SK-N-SH (cell line): ENCODE measurements around the gene PTCD2. TPM values are rescaled to one million over a fixed set of nuclear protein-coding genes. Genes with fewer than 3 reads are reported as not detected.

Source experiments
- CTCF ChIA-PET: fragments of 300-600, 350-600 bp; formaldehyde crosslinking; extraction: SDS; loops from one replicate; lab custom pipeline; 2021; lab: Yijun Ruan, JAX
- POLR2A ChIA-PET: fragments of 350-600 bp; sonication (Branson Sonifier 250); formaldehyde crosslinking; extraction: SDS; loops from one replicate; lab custom pipeline; 2020; ENCODE audit warnings: antibody characterized with exemption, inconsistent platforms; lab: Yijun Ruan, JAX
- DNase-seq: peaks from one replicate; pipeline ENCODE4 v3.0.0; 2012
- H2AFZ ChIP-seq: fragments of 200-600 bp; sonication (generic); 2 replicates; pipeline ENCODE4 v1.8.1; 2016; ENCODE audit warnings: antibody characterized with exemption, mild to moderate bottlenecking, low read depth
- H3F3A ChIP-seq: fragments of 200-600 bp; sonication (generic); replicated peaks from 2 replicates; pipeline ENCODE3; 2016; ENCODE audit warnings: antibody characterized with exemption, mild to moderate bottlenecking; ENCODE audit not compliant: insufficient read depth
- H3K27ac ChIP-seq, 2 experiments: fragments of 200-500 bp in 1 of 2; fragments of 200-600 bp in 1 of 2; sonication (Bioruptor generic) in 1 of 2; sonication (generic), shearing (Covaris generic) in 1 of 2; 2 replicates each; pipeline versions ENCODE4 v1.5.1 to v1.6.1; 2014 to 2016; ENCODE audit warnings: low read depth in 2 of 2, inconsistent platforms in 1 of 2, low read length in 1 of 2, mild to moderate bottlenecking in 1 of 2, mixed read lengths in 1 of 2
- H3K27me3 ChIP-seq: fragments of 200-600 bp; sonication (generic), shearing (Covaris generic); 2 replicates; pipeline ENCODE4 v1.6.1; 2016; ENCODE audit warnings: mixed run types; ENCODE audit not compliant: insufficient read depth
- H3K36me3 ChIP-seq, 2 experiments: fragments of 200-500 bp in 1 of 2; fragments of 200-600 bp in 1 of 2; sonication (Bioruptor generic) in 1 of 2; sonication (generic) in 1 of 2; replicated peaks in 1 of 2; 2 replicates each; pipeline versions ENCODE3 to v1.5.1; 2014 to 2016; ENCODE audit warnings: low read length in 1 of 2, mild to moderate bottlenecking in 1 of 2; ENCODE audit not compliant: insufficient read depth in 2 of 2, control insufficient read depth in 1 of 2
- H3K4me1 ChIP-seq, 2 experiments: fragments of 200-500 bp in 1 of 2; fragments of 200-600 bp in 1 of 2; sonication (Bioruptor generic) in 1 of 2; sonication (generic), shearing (Covaris generic) in 1 of 2; 2 replicates each; pipeline versions ENCODE4 v1.5.1 to v1.6.1; 2014 to 2016; ENCODE audit warnings: low read depth in 1 of 2, low read length in 1 of 2, mixed run types in 1 of 2; ENCODE audit not compliant: insufficient read depth in 2 of 2, control insufficient read depth in 1 of 2
- H3K4me2 ChIP-seq: fragments of 200-600 bp; sonication (generic), shearing (Covaris generic); 2 replicates; pipeline ENCODE4 v1.6.1; 2017; ENCODE audit warnings: mixed run types
- H3K4me3 ChIP-seq, 2 experiments: fragments of 200-500 bp in 1 of 2; fragments of 200-600 bp in 1 of 2; sonication (Bioruptor generic) in 1 of 2; sonication (generic), shearing (Covaris generic) in 1 of 2; 2 replicates each; pipeline versions ENCODE4 v1.5.1 to v1.8.1; 2014 to 2016; ENCODE audit warnings: low read depth in 2 of 2, inconsistent platforms in 1 of 2, low read length in 1 of 2, mild to moderate bottlenecking in 1 of 2, mixed read lengths in 1 of 2, moderate library complexity in 1 of 2
- H3K79me2 ChIP-seq: fragments of 200-600 bp; sonication (generic); 2 replicates; pipeline ENCODE4 v1.8.1; 2017; ENCODE audit warnings: mild to moderate bottlenecking; ENCODE audit not compliant: insufficient read depth
- H3K9ac ChIP-seq: fragments of 200-600 bp; sonication (generic); 2 replicates; pipeline ENCODE4 v1.6.1; 2017; ENCODE audit warnings: mixed run types
- H3K9me2 ChIP-seq: fragments of 200-600 bp; sonication (generic); 2 replicates; pipeline ENCODE4 v1.6.1; 2017; ENCODE audit warnings: mixed run types
- H3K9me3 ChIP-seq: fragments of 200-600 bp; sonication (generic); 2 replicates; pipeline ENCODE4 v1.6.1; 2017; ENCODE audit warnings: mixed run types, mild to moderate bottlenecking, moderate library complexity
- H4K20me1 ChIP-seq: fragments of 200-600 bp; sonication (generic); 2 replicates; pipeline ENCODE4 v1.6.1; 2017; ENCODE audit warnings: mild to moderate bottlenecking, mixed run types; ENCODE audit not compliant: insufficient read depth
- CTCF ChIP-seq: fragments of 200-600 bp; sonication (generic); IDR thresholded peaks from 2 replicates; pipeline ENCODE4 v1.6.1; 2017; ENCODE audit warnings: antibody characterized with exemption, mild to moderate bottlenecking, moderate library complexity
- EP300 ChIP-seq, 2 experiments: IDR thresholded peaks; 2 replicates each; pipeline versions ENCODE4 v1.4.0 to v1.6.1; 2012; ENCODE audit warnings: borderline replicate concordance in 1 of 2, low read depth in 1 of 2, low read length in 1 of 2
- EZH2phosphoT487 ChIP-seq: fragments of 200-600 bp; sonication (generic); IDR thresholded peaks from 2 replicates; pipeline ENCODE4 v1.6.1; 2017; ENCODE audit warnings: low read depth, mixed run types, mild to moderate bottlenecking, antibody characterized with exemption, moderate library complexity, borderline replicate concordance
- FOSL2 ChIP-seq: IDR thresholded peaks from 2 replicates; pipeline ENCODE4 v1.4.0; 2012; ENCODE audit warnings: low read depth, mild to moderate bottlenecking, moderate library complexity, borderline replicate concordance
- GABPA ChIP-seq: IDR thresholded peaks from 2 replicates; pipeline ENCODE4 v1.4.0; 2012; ENCODE audit warnings: low read depth, mild to moderate bottlenecking
- GATA2 ChIP-seq: sonication (generic); formaldehyde crosslinking; IDR thresholded peaks from 2 replicates; pipeline ENCODE4 v1.5.0; 2020; ENCODE audit warnings: mild to moderate bottlenecking, missing genetic modification reagents
- MXI1 ChIP-seq: IDR thresholded peaks from 2 replicates; pipeline ENCODE4 v1.6.1; 2012; ENCODE audit warnings: mild to moderate bottlenecking, low read depth, low read length, improper control_type of control experiment
- NFIC ChIP-seq: IDR thresholded peaks from 2 replicates; pipeline ENCODE4 v1.4.0; 2012; ENCODE audit warnings: borderline replicate concordance
- NRF1 ChIP-seq: IDR thresholded peaks from 2 replicates; pipeline ENCODE4 v1.6.1; 2012; ENCODE audit warnings: low read depth, mild to moderate bottlenecking, low read length
- PBX3 ChIP-seq: IDR thresholded peaks from 2 replicates; pipeline ENCODE4; 2012
- RAD21 ChIP-seq: IDR thresholded peaks from 2 replicates; pipeline ENCODE4 v1.6.1; 2012; ENCODE audit warnings: mild to moderate bottlenecking, low read length
- RCOR1 ChIP-seq: fragments of 150-350 bp; IDR thresholded peaks from 2 replicates; pipeline ENCODE4 v1.6.1; 2017; ENCODE audit warnings: antibody characterized with exemption, low read length
- SMC3 ChIP-seq: IDR thresholded peaks from 2 replicates; pipeline ENCODE4 v1.6.1; 2012; ENCODE audit warnings: low read depth, low read length, improper control_type of control experiment
- TEAD4 ChIP-seq: IDR thresholded peaks from 2 replicates; pipeline ENCODE4 v1.4.0; 2012; ENCODE audit warnings: mild to moderate bottlenecking, borderline replicate concordance; ENCODE audit not compliant: insufficient read depth
- USF1 ChIP-seq: IDR thresholded peaks from 2 replicates; pipeline ENCODE4 v1.4.0; 2012; ENCODE audit warnings: low read depth, borderline replicate concordance
- ZBTB33 ChIP-seq: IDR thresholded peaks from 2 replicates; pipeline ENCODE4 v1.4.0; 2012; ENCODE audit warnings: low read depth, borderline replicate concordance
- WGBS: methylation state at CpG from one replicate; pipeline ENCODE4 v1.1.6; 2017; ENCODE audit warnings: low lambda C conversion rate; 5-methylcytosine and 5-hydroxymethylcytosine counted together
- polyA plus RNA-seq, 3 experiments: library from polyadenylated mRNA; depleted of rRNA; stranded (reverse); fragments of >200 nt; gene quantifications; 2 replicates each; pipeline ENCODE4 v1.2.3, GENCODE V29; 2012

Gene PTCD2
- polyA plus RNA-seq, 1 of the 3 experiments (the other 2 are of a cell fraction): 6.7 TPM

DNA sequence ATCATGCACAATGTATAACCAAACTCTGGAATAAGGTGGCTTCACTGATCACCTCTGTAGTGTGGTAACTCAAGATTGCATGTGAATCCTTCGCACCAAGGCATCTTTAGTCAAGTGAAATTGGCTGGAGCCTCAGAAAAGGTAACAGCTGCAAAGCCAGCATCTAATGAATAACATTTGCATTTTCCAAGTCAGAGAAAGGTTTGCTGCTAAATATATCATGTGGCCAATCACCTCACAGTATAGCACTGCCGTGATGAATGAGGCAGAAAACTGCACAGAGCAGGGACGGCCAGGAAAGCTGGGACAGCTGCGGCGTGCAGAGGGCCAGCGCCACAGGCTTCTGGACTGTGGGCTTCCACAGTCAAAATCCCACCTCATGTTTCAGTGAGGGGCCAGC is 18.6 kb upstream of the PTCD2 start:
- WGBS: 96% methylated on average over 6 of the region's 6 CpGs

DNA sequence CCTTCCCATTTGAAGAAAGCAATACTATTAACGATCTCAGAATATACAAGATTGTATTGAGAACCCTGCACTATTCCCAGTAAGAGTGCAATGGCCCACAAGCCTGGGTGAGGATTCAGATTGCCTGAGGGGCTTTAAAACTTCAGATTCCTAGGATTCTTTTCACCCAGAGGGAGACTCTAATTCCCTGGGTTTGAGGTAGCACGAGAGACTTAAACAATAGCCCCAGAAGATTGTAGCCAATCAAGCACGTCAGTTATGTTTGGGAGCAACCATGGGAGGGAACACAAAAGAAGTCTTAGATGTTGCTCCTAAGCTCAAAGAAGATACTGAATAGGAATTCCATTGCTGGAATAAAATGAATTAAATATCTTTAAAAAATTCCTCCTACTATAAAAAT is 18.0 kb upstream of the PTCD2 start:
- Histone ChIP-seq H3K27me3 (no peaks in the 10 kb centered on the region), H4K20me1 (no peaks in the 10 kb centered on the region), H3K9me2 (no peaks in the 10 kb centered on the region), H3K4me3 (no peak overlapping the region), H2AFZ (no peak overlapping the region), H3K4me2 (no peak overlapping the region), H3K27ac (no peak overlapping the region), H3K9ac (no peak overlapping the region), H3K9me3 (no peaks in the 10 kb centered on the region), H3K4me1 (peaks cover 0 to 12% of the 10 kb centered on the region in 2 experiments; a peak in 3 of 4 replicates), H3K36me3 (peaks cover 21 to 26% of the 10 kb centered on the region in 2 experiments), H3K79me2 (peaks cover 64% of the 10 kb centered on the region), H3F3A (no peaks in the 10 kb centered on the region)
- DNase-seq: no peak
- 98% methylated on average over 3 of the region's 3 CpGs for WGBS
- CTCF ChIA-PET: interaction anchor here (0.6 to 1.2 kb wide), 5 partner anchors 10 to 57 kb away, joined by 3 to 5 read pairs (median 4); no protein-coding TSS in a partner anchor
- POLR2A ChIA-PET: no interaction called here
- TF ChIP-seq RAD21 (no peak), SMC3 (no peak), GABPA (no peak), CTCF (no peak), EP300 (IDR thresholded peaks at IDR 0.05; ENCODE audit: borderline replicate concordance in 1 of 2, low read depth in 1 of 2, low read length in 1 of 2) (no peak), TEAD4 (no peak), EZH2phosphoT487 (no peak), NRF1 (no peak), GATA2 (no peak), FOSL2 (no peak)

More for the DNA sequence above, 18.6 kb upstream of the PTCD2 start:
- TF ChIP-seq ZBTB33 (no peak), EP300 (IDR thresholded peaks at IDR 0.05; ENCODE audit: borderline replicate concordance in 1 of 2, low read depth in 1 of 2, low read length in 1 of 2) (no peak), RCOR1 (no peak), MXI1 (no peak), GATA2 (no peak), PBX3 (no peak), NFIC (no peak), USF1 (no peak)
- no peak overlapping the region for H3K4me3 ChIP-seq
- ChIA-PET CTCF (interaction anchor here (1.0 to 1.1 kb wide), 3 partner anchors 9 to 56 kb away, joined by 3 to 4 read pairs (median 3); no protein-coding TSS in a partner anchor), POLR2A (no interaction called here)
- no peak overlapping the region for H3K27ac ChIP-seq
- no peaks in the 10 kb centered on the region for H4K20me1 ChIP-seq
- no peaks in the 10 kb centered on the region for H3K27me3 ChIP-seq
- peaks cover 0 to 12% of the 10 kb centered on the region in 2 experiments; a peak in 3 of 4 replicates for H3K4me1 ChIP-seq
- H2AFZ ChIP-seq: no peak overlapping the region
- no peak overlapping the region for H3K9ac ChIP-seq
- H3F3A ChIP-seq: no peaks in the 10 kb centered on the region
- peaks cover 25 to 32% of the 10 kb centered on the region in 2 experiments for H3K36me3 ChIP-seq
- no peak for DNase-seq
- no peak overlapping the region for H3K4me2 ChIP-seq
- H3K9me3 ChIP-seq: no peaks in the 10 kb centered on the region
- no peaks in the 10 kb centered on the region for H3K9me2 ChIP-seq
- H3K79me2 ChIP-seq: peaks cover 58% of the 10 kb centered on the region
